G401 (cell line): ENCODE results near the gene DIP2A. TPM values are rescaled to one million over a fixed set of nuclear protein-coding genes. Genes with fewer than 3 reads are reported as not detected.

Source experiments
- DNase-seq: peaks from one replicate; pipeline ENCODE4 v3.0.0-alpha.2; 2015; ENCODE audit warnings: low spot score
- in situ Hi-C: cut with HindIII; loops from 2 replicates; pipeline ENCODE4 v1.10.0; 2016; ENCODE audit warnings: low sequenced_read_pairs, mixed read lengths
- total RNA-seq: library from RNA; depleted of rRNA; stranded (reverse); fragments of >200 nt; shearing (Covaris generic); gene quantifications from 2 replicates; pipeline ENCODE4 v1.2.3, GENCODE V29; 2014

DIP2A gene
- total RNA-seq, 1 experiment from 2014 or later = 32.4 TPM

GRCh38 chr21:46545911-46546310 lies 87.2 kb downstream of the DIP2A start:
- in situ Hi-C loops = no loop called here
- no peak for DNase-seq

GRCh38 chr21:46546799-46547198 lies 88.1 kb downstream of the DIP2A start:
- in situ Hi-C loops = no loop called here
- no peak for DNase-seq

GRCh38 chr21:46549650-46550049 lies 91.0 kb downstream of the DIP2A start:
- in situ Hi-C loops = no loop called here
- peak; percentile 1 for DNase-seq

DNA sequence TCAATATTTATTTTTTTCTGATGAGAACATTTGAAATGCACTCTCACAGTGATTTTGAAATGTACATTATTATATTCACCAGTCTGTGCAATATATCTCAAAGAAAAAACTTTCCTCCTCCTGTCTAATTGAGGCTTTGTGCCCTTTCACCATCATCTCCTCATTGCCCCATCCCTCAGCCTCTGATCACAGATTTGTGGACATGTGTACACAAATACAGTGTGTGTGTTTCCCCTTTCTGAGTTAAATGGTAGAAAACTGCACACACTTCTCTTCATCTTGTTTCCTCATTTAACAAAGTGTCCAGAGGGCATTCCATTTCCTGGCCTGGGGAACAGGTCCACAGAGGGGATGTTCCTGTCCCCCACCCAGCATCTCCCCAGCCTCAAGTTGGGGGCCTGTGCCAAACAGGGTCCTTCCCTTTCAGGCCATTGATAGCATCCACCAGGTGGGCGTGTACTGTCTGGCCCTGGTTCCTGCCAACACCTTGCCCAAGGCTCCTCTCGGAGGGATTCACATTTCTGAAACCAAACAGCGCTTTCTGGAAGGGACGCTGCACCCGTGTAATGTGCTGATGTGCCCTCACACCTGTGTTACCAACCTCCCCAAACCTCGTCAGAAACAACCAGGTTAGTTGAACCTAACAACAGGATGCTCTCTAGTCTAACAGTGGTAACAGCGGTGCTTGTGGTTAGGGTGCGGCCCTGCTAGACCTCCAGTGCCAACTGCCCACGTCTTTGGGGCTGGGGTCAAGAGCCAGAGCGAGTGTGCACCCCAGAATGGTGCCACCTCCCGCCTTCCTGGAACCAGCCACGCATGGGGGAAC lies 91.6 kb downstream of the DIP2A start:
- in situ Hi-C loops = no loop called here
- DNase-seq = no peak

DNA sequence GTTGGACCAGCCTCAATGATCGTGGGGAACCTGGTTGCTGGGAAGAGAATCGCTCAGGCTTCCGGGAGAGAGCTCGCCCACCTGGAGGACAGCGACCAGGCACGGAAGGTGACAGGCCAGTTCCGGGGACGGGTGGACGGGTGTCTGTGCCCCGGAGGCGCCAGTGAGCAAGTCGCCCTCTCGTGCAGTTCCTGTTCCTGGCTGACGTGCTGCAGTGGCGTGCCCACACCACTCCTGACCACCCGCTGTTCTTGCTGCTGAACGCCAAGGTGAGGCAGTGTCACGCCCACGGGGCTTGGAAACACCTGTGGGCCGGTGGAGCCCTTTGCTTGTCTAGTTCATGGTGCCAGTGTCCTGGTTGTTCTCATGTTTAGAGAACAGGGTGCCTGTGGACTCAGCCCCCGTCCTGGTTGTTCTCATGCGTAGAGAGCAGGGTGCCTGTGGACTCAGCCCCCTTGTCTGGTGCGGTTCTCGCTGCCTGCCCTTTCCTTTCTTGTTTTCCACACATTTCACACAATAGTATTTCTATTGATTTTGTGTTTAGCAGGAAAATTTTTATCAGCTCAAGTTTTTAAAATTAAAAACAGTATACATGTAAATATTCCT lies 93.0 kb downstream of the DIP2A start:
- no peak for DNase-seq
- in situ Hi-C loops = no loop called here

- in situ Hi-C loops = no loop called here
- DNase-seq = no peak
Observed at GRCh38 chr21:46552274-46552673, 93.6 kb downstream of the DIP2A start.

- DNase-seq = no peak
- in situ Hi-C loops = no loop called here
Observed at GRCh38 chr21:46552865-46553379, 94.2 kb downstream of the DIP2A start.

- no peak for DNase-seq
- in situ Hi-C loops = no loop called here
Observed at GRCh38 chr21:46553993-46554392, 95.3 kb downstream of the DIP2A start.

- DNase-seq = no peak
- in situ Hi-C loops = no loop called here
Observed at GRCh38 chr21:46554431-46555224, 95.9 kb downstream of the DIP2A start.

GRCh38 chr21:46555225-46555617 lies 96.5 kb downstream of the DIP2A start:
- in situ Hi-C loops = no loop called here
- no peak for DNase-seq

- no peak for DNase-seq
- in situ Hi-C loops = no loop called here
Observed at GRCh38 chr21:46555678-46556077, 97.0 kb downstream of the DIP2A start.

DNA sequence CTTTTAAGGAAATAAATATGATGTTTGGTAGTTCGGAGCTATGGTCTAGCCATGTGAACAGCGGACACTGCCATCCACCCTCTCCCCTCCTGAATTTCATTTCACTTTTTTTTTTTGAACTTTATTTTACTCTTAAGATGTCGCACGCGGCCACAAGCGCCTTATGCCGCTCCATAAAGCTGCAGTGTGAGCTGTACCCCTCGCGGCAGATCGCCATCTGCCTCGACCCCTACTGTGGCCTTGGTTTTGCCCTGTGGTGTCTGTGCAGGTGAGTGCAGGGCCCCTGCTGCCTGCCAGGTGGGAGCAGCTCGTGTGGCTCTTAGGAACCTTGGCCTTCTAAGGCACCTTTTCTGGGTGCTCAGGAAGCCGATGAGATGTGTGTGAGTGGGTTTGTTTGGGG lies 98.1 kb downstream of the DIP2A start:
- no peak for DNase-seq

GRCh38 chr21:46557469-46557868 lies 98.8 kb downstream of the DIP2A start:
- in situ Hi-C loops = no loop called here
- DNase-seq = no peak

More for the DNA sequence above, 98.1 kb downstream of the DIP2A start:
- in situ Hi-C loops = no loop called here

DNA sequence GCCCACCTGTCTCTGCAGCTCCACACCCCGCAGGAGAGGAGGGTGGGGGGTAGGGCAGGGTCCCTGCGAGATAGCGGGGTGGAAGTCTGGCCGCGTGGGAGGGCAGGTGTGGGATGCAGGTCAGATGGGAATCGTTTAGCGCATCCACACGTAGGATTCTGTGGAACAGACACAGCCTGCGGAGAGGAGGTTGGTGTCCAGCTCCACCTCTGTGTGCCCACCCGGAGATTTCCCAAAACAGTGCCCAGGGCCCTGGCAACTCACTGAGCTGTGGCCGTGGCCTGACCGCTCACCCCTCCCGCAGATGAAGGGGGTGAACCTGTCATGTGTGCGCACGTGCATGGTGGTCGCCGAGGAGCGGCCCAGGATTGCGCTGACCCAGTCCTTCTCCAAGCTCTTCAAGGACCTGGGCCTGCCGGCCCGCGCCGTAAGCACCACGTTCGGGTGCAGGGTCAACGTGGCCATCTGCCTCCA lies 99.3 kb downstream of the DIP2A start:
- DNase-seq = no peak
- in situ Hi-C loops = no loop called here

- in situ Hi-C loops = no loop called here
- DNase-seq = no peak
Observed at GRCh38 chr21:46559291-46559983, 100.7 kb downstream of the DIP2A start.

GRCh38 chr21:46560568-46561444 lies 102.1 kb downstream of the DIP2A start:
- DNase-seq = no peak
- in situ Hi-C loops = no loop called here

- DNase-seq = no peak
- in situ Hi-C loops = no loop called here
Observed at GRCh38 chr21:46561445-46562090, 102.9 kb downstream of the DIP2A start.

- DNase-seq = no peak
- in situ Hi-C loops = no loop called here
Observed at GRCh38 chr21:46562472-46562871, 103.8 kb downstream of the DIP2A start.
